ENCODE data around the gene HSPB3.

Gene HSPB3

DNA sequence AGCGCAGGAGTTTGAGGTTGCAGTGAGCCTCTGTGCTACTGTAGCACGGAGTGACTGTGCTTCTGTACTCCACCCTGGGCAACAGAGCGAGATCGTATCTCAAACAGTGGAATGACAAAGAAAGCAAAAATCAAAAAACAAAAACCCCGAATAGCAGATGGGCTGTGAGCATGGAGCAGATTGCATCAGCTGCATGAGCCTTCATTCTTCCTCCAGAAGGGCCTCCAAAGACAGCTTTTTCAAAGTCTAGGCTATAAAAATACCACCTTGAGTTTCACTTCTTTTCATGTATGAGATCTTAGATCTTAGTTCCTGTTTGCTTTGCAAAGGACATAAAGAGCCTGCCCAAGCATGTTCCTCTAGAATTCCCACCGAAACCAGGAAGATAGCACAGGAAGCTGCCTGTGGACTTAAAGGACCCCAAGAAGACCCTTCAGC lies 15.0 kb upstream of the HSPB3 start:
- POLR2A ChIA-PET, result interaction anchor here (0.6 kb wide), 1 partner anchor 528 kb away, joined by 3 read pairs; no protein-coding TSS in a partner anchor
- CTCF ChIA-PET, result no interaction called here

DNA sequence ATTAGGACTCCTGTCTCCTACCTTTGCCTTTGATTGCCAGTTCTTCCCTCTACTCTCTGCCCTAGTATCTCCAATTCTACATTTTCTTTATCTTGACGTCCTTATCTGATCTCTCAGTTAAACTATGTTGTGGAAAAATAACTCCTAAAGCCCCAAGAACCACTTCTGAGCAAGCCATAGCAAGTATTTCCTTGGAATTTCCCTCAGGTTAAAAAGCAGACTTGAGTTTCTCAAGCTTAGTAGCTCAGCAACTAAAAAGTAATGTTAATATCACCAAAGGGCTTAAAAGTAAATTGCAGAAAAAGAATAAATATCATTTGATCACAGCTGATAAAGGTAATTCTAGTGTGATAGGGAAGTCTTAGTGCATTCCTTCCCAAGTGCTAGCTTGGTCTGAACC lies 13.2 kb upstream of the HSPB3 start:
- TF ChIP-seq BHLHE40 (IDR thresholded peaks at IDR 0.05; ENCODE audit: borderline replicate concordance) (no peak), L3MBTL2 (conservative IDR thresholded peaks at IDR 0.05) (no peak), TARDBP (IDR thresholded peaks at IDR 0.05) (no peak), CTBP1 (IDR thresholded peaks at IDR 0.05; ENCODE audit: borderline replicate concordance) (no peak), FOXA1 (IDR thresholded peaks at IDR 0.05) (no peak), FOXK2 (IDR thresholded peaks at IDR 0.05) (no peak)
- TF ChIP-seq, protein P1, sequence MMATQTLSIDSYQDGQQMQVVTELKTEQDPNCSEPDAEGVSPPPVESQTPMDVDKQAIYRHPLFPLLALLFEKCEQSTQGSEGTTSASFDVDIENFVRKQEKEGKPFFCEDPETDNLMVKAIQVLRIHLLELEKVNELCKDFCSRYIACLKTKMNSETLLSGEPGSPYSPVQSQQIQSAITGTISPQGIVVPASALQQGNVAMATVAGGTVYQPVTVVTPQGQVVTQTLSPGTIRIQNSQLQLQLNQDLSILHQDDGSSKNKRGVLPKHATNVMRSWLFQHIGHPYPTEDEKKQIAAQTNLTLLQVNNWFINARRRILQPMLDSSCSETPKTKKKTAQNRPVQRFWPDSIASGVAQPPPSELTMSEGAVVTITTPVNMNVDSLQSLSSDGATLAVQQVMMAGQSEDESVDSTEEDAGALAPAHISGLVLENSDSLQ (IDR thresholded peaks at IDR 0.05), result no peak
- DNase-seq (ENCODE audit: extremely low spot score), result no peak
- ChIA-PET CTCF (interaction anchor here (0.6 kb wide), 1 partner anchor 403 kb away, joined by 3 read pairs; no protein-coding TSS in a partner anchor), POLR2A (no interaction called here)

More for the DNA sequence above, 15.0 kb upstream of the HSPB3 start:
- DNase-seq (ENCODE audit: extremely low spot score), result no peak
- TF ChIP-seq SP1 (IDR thresholded peaks at IDR 0.05) (no peak), L3MBTL2 (conservative IDR thresholded peaks at IDR 0.05) (no peak), ZNF384 (IDR thresholded peaks at IDR 0.05) (no peak), FOXA1 (IDR thresholded peaks at IDR 0.05) (no peak), CTBP1 (IDR thresholded peaks at IDR 0.05; ENCODE audit: borderline replicate concordance) (no peak), ELF4 (IDR thresholded peaks at IDR 0.05) (no peak), BHLHE40 (IDR thresholded peaks at IDR 0.05; ENCODE audit: borderline replicate concordance) (no peak), ARNT (IDR thresholded peaks at IDR 0.05) (no peak), NFRKB (IDR thresholded peaks at IDR 0.05) (no peak), LEF1 (IDR thresholded peaks at IDR 0.05; ENCODE audit: borderline replicate concordance) (no peak), SUZ12 (IDR thresholded peaks at IDR 0.05) (no peak), TARDBP (IDR thresholded peaks at IDR 0.05) (no peak), HDGF (IDR thresholded peaks at IDR 0.05; ENCODE audit: borderline replicate concordance) (no peak), FOXM1 (IDR thresholded peaks at IDR 0.05; ENCODE audit: borderline replicate concordance) (no peak), FOXK2 (IDR thresholded peaks at IDR 0.05) (no peak)
- TF ChIP-seq, protein P1 (IDR thresholded peaks at IDR 0.05), result no peak

DNA sequence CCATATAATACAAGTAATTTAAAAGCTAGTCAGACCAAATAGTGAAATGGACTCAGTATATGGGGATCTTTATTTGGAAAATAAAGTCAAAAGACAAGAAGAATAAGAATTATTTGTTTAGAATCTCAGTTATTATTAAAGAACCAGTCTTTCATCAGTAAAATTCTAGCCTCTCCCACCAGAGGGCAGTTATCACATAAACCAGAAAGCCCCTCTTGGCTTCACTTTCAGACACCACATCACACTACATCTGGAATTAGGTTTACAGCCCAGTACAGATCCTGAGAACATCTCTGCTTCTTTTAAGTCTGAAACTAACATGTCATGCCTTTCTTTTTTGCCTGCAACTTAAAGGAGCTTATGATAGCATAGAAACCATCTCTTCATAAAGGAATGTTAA lies 12.2 kb upstream of the HSPB3 start:
- peak; percentile 56 for DNase-seq (ENCODE audit: extremely low spot score)
- CTCF ChIA-PET, result interaction anchor here (1.6 to 2.0 kb wide), 2 partner anchors 9 to 46 kb away, joined by 3 to 5 read pairs; no protein-coding TSS in a partner anchor
- TF ChIP-seq ARNT (IDR thresholded peaks at IDR 0.05) (no peak), NFRKB (IDR thresholded peaks at IDR 0.05) (no peak)
- POLR2A ChIA-PET, result no interaction called here

DNA sequence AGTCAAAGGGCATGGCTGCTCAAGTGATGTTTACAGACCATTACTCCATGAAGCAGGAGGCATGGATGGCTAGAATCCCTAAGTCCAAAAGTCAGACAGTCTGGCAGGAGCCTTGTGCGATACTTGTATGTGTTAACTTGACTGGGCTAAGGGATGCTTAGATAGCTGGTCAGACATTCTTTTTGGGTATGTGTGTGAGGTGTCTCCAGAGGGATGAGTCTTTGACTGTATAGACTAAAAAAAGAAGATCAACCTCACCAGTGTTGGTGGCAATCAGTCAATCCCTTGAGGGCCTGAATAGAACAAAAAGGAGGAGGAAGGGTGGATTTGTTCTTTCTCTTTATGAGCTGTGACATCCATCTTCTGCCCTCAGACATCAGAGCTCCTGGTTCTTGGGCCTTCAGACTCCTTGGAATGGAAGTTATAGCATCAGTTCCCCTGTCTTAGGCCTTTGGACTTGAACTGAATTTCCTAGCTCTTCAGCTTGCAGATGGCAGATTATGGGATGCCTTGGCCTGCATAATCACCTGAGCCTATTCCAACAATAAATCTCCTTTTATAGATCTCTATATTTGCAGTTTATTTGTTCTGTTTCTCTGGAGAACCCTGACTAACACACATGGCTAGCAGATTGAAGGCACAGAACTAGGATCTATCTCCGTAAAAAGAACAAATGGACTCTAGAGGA lies 9.7 kb upstream of the HSPB3 start:
- POLR2A ChIA-PET, result interaction anchor here (1.7 kb wide), 1 partner anchor 12 kb away, joined by 4 read pairs; no protein-coding TSS in a partner anchor
- CTCF ChIA-PET, result no interaction called here
- no peak for DNase-seq (ENCODE audit: extremely low spot score)
- no peak for TF ChIP-seq FOXM1 (IDR thresholded peaks at IDR 0.05; ENCODE audit: borderline replicate concordance)
- TF ChIP-seq CTBP1 (IDR thresholded peaks at IDR 0.05; ENCODE audit: borderline replicate concordance), result no peak
- no peak for TF ChIP-seq LEF1 (IDR thresholded peaks at IDR 0.05; ENCODE audit: borderline replicate concordance)
- no peak for TF ChIP-seq BHLHE40 (IDR thresholded peaks at IDR 0.05; ENCODE audit: borderline replicate concordance)
- no peak for TF ChIP-seq SUZ12 (IDR thresholded peaks at IDR 0.05)
- no peak for TF ChIP-seq TARDBP (IDR thresholded peaks at IDR 0.05)
- TF ChIP-seq SP1 (IDR thresholded peaks at IDR 0.05), result no peak
- TF ChIP-seq ELF4 (IDR thresholded peaks at IDR 0.05), result no peak
- no peak for TF ChIP-seq HDGF (IDR thresholded peaks at IDR 0.05; ENCODE audit: borderline replicate concordance)
- no peak for TF ChIP-seq NFRKB (IDR thresholded peaks at IDR 0.05)
- no peak for TF ChIP-seq L3MBTL2 (conservative IDR thresholded peaks at IDR 0.05)
- no peak for TF ChIP-seq FOXA1 (IDR thresholded peaks at IDR 0.05)
- TF ChIP-seq FOXK2 (IDR thresholded peaks at IDR 0.05), result no peak
- TF ChIP-seq, protein P1 (IDR thresholded peaks at IDR 0.05), result no peak
- TF ChIP-seq ZNF384 (IDR thresholded peaks at IDR 0.05), result no peak
- no peak for TF ChIP-seq ARNT (IDR thresholded peaks at IDR 0.05)

DNA sequence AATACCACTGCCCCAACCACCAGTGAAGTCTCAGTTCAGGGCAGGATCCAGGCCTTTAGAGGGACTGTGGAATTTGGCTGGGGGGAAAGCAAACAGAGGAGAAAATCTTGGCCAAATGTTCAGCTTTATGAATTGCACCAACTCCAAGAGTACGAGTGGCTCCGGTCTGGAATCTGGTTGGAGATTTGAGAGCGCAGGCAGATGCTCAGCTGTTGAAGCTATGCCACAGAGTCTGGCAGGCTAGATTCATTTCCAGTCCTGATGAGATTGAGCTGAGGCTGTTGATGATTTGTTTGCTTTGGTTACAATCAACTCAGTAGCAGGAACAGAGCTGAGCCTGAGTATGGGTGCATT lies 9.1 kb upstream of the HSPB3 start:
- no peak for DNase-seq (ENCODE audit: extremely low spot score)
- ChIA-PET CTCF (interaction anchor here (0.6 kb wide), 1 partner anchor 27 kb away, joined by 3 read pairs; no protein-coding TSS in a partner anchor), POLR2A (interaction anchor here (1.7 kb wide), 1 partner anchor 11 kb away, joined by 4 read pairs; no protein-coding TSS in a partner anchor)
- TF ChIP-seq FOXM1 (IDR thresholded peaks at IDR 0.05; ENCODE audit: borderline replicate concordance) (no peak), ELF4 (IDR thresholded peaks at IDR 0.05) (no peak), ARNT (IDR thresholded peaks at IDR 0.05) (no peak), NFRKB (IDR thresholded peaks at IDR 0.05) (no peak), FOXA1 (IDR thresholded peaks at IDR 0.05) (no peak), BHLHE40 (IDR thresholded peaks at IDR 0.05; ENCODE audit: borderline replicate concordance) (no peak), SUZ12 (IDR thresholded peaks at IDR 0.05) (no peak), SP1 (IDR thresholded peaks at IDR 0.05) (no peak), HDGF (IDR thresholded peaks at IDR 0.05; ENCODE audit: borderline replicate concordance) (no peak), FOXK2 (IDR thresholded peaks at IDR 0.05) (no peak), L3MBTL2 (conservative IDR thresholded peaks at IDR 0.05) (no peak), CTBP1 (IDR thresholded peaks at IDR 0.05; ENCODE audit: borderline replicate concordance) (no peak), LEF1 (IDR thresholded peaks at IDR 0.05; ENCODE audit: borderline replicate concordance) (no peak), ZNF384 (IDR thresholded peaks at IDR 0.05) (no peak), TARDBP (IDR thresholded peaks at IDR 0.05) (no peak)
- TF ChIP-seq, protein P1 (IDR thresholded peaks at IDR 0.05), result no peak
